ENCODE data around the gene GRK5. TPM values are rescaled to one million over a fixed set of nuclear protein-coding genes. Genes with fewer than 3 reads are reported as not detected.

Gene GRK5
- total and polyA plus RNA-seq, 12 donors = 9.3 to 96.4 (median 21.5) TPM

GRCh38 chr10:119241066-119241465, 33.7 kb downstream of the GRK5 start:
- H3K27me3 ChIP-seq = no peaks in the 10 kb centered on the region
- H3K9me3 ChIP-seq (replicated peaks in 1 of 3) = no peaks in the 10 kb centered on the region
- no peak overlapping the region for H3K4me3 ChIP-seq
- intact Hi-C loops (cut with DNase I) = no loop called here
- WGBS, 4 donors = 83 to 90% (median 87%) methylated on average over 11 to 12 of the region's 12 CpGs
- TF ChIP-seq, protein P1, sequence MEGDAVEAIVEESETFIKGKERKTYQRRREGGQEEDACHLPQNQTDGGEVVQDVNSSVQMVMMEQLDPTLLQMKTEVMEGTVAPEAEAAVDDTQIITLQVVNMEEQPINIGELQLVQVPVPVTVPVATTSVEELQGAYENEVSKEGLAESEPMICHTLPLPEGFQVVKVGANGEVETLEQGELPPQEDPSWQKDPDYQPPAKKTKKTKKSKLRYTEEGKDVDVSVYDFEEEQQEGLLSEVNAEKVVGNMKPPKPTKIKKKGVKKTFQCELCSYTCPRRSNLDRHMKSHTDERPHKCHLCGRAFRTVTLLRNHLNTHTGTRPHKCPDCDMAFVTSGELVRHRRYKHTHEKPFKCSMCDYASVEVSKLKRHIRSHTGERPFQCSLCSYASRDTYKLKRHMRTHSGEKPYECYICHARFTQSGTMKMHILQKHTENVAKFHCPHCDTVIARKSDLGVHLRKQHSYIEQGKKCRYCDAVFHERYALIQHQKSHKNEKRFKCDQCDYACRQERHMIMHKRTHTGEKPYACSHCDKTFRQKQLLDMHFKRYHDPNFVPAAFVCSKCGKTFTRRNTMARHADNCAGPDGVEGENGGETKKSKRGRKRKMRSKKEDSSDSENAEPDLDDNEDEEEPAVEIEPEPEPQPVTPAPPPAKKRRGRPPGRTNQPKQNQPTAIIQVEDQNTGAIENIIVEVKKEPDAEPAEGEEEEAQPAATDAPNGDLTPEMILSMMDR (IDR thresholded peaks at IDR 0.05) = no peak
- no peak for TF ChIP-seq POLR2A (IDR thresholded peaks at IDR 0.05)
- no peak overlapping the region for H3K27ac ChIP-seq
- DNase-seq = no peak
- H3K36me3 ChIP-seq (replicated peaks in 1 of 2) = no peaks in the 10 kb centered on the region
- H3K4me1 ChIP-seq (replicated peaks in 1 of 2) = peaks cover 0 to 22% of the 10 kb centered on the region in 2 donors

DNA sequence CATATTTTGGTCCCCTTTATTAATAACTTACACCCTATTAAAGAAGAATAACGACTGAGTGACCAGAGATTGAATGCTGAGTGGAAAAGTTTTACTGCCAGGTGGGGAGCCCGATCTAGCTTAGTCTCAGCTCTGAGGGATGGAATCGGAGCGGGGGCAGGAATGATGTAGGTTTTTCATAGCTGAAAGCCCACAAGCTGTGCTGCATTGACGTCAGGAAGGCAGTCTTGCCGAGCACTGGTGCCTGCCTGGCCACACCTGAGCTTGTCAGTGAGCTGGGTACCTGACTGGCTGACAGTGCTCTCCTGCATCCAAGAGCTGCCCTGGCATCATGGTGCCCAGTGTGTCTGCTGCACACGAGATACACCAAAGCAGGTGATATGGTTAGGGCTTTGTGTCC, 34.8 kb downstream of the GRK5 start:
- Histone ChIP-seq H3K4me1 (replicated peaks in 1 of 2) (peaks cover 0 to 21% of the 10 kb centered on the region in 2 donors), H3K27me3 (no peaks in the 10 kb centered on the region), H3K36me3 (replicated peaks in 1 of 2) (no peaks in the 10 kb centered on the region), H3K4me3 (no peak overlapping the region), H3K9me3 (replicated peaks in 1 of 3) (no peaks in the 10 kb centered on the region), H3K27ac (no peak overlapping the region)
- intact Hi-C loops (cut with DNase I) = no loop called here
- no peak for DNase-seq
- 84 to 93% (median 90%) methylated on average over 5 to 7 of the region's 7 CpGs for WGBS, 4 donors
- TF ChIP-seq, protein P1 (IDR thresholded peaks at IDR 0.05) = no peak
- TF ChIP-seq POLR2A (IDR thresholded peaks at IDR 0.05) = no peak

DNA sequence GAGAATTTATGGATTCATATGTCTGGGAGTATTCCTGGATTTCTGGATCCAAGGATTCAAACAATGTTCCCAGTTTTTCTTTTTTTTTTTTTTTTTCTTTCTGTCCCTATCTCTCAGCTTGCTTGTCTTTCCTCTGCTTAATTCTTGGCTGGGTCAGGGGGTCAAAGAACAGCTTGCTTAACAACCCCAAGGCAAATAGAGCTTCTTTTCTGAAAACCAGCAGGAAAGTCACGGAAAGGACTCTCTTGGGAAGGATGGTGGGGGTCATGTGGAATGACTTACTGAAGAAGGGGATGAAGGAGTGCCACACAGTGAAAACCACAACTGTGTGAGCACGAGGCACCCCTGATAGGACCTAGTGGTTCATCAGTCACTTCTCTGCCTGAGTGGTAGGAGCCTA, 36.1 kb downstream of the GRK5 start:
- TF ChIP-seq, protein P1 (IDR thresholded peaks at IDR 0.05) = no peak
- TF ChIP-seq POLR2A (IDR thresholded peaks at IDR 0.05) = no peak
- no peak overlapping the region for H3K4me3 ChIP-seq
- H3K9me3 ChIP-seq (replicated peaks in 1 of 3) = no peaks in the 10 kb centered on the region
- intact Hi-C loops (cut with DNase I) = no loop called here
- no peak for DNase-seq
- no peaks in the 10 kb centered on the region for H3K27me3 ChIP-seq
- H3K27ac ChIP-seq = peak overlapping the region in 2 of 5 donors; percentile 35 to 57
- 69 to 93% (median 72%) methylated on average over 2 of the region's 2 CpGs for WGBS, 4 donors
- H3K36me3 ChIP-seq (replicated peaks in 1 of 2) = no peaks in the 10 kb centered on the region
- H3K4me1 ChIP-seq (replicated peaks in 1 of 2) = peaks cover 0 to 9% of the 10 kb centered on the region in 2 donors

- 66 to 79% (median 78%) methylated on average over 1 of the region's 1 CpG for WGBS, 4 donors
- H3K36me3 ChIP-seq (replicated peaks in 1 of 2) = no peaks in the 10 kb centered on the region
- H3K4me1 ChIP-seq (replicated peaks in 1 of 2) = peaks cover 0 to 4% of the 10 kb centered on the region in 2 donors
- TF ChIP-seq, protein P1 (IDR thresholded peaks at IDR 0.05) = no peak
- TF ChIP-seq POLR2A (IDR thresholded peaks at IDR 0.05) = no peak
- H3K27ac ChIP-seq = peak overlapping the region in 2 of 5 donors; percentile 35 to 57
- intact Hi-C loops (cut with DNase I) = no loop called here
- H3K27me3 ChIP-seq = no peaks in the 10 kb centered on the region
- no peaks in the 10 kb centered on the region for H3K9me3 ChIP-seq (replicated peaks in 1 of 3)
- H3K4me3 ChIP-seq = no peak overlapping the region
- DNase-seq = no peak
Observed at GRCh38 chr10:119243967-119244366, 36.6 kb downstream of the GRK5 start.
